Measurements from ENCODE around the gene OPCML. TPM values are rescaled to one million over a fixed set of nuclear protein-coding genes. Genes with fewer than 3 reads are reported as not detected.

The OPCML gene
- polyA plus RNA-seq, 1 donor (not counting 4 experiments of a cell fraction or from before 2014, with no cell fraction given): 0.04 TPM

DNA sequence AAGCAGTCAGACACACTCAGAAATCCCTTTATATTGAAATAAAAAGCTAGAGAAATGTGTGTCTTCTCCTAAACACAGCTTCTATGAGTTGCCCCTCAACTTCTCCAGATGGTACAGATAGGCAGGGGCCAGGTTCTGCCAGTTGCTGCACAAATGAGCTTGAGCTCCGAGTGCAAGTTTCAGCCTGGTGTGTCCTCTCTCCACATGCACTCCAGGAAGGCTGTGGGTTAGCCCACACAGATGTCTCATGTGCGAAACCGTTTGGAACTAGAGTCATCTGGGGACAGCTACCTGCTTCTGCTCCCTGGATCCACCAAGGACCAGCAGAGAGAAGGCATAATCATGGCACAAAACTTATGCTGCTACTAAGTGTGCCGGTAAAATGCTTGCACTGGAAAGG lies 812.6 kb downstream of the OPCML start:
- H3K9me1 ChIP-seq (ENCODE audit: control insufficient read depth, extremely low read depth, insufficient read depth, low read length): no peaks in the 10 kb centered on the region
- TF ChIP-seq CTCF (optimal IDR thresholded peaks at IDR 0.05 in 1 of 3, IDR thresholded peaks at IDR 0.05 in 1 of 3, conservative IDR thresholded peaks at IDR 0.05 in 1 of 3; ENCODE audit: extremely low read depth in 1 of 3, insufficient read depth in 2 of 3, low read length in 3 of 3) (no peak), EZH2 (IDR thresholded peaks at IDR 0.05; ENCODE audit: low read length) (no peak)
- no peak overlapping the region for H3K9ac ChIP-seq (ENCODE audit: control insufficient read depth, extremely low read depth, insufficient read depth, low read length)
- H3K27ac ChIP-seq (ENCODE audit: control insufficient read depth, insufficient read depth, low read length): no peak overlapping the region
- H3K4me2 ChIP-seq (ENCODE audit: control insufficient read depth, extremely low read depth, insufficient read depth, low read depth, low read length): no peak overlapping the region
- no peaks in the 10 kb centered on the region for H3K27me3 ChIP-seq (ENCODE audit: control insufficient read depth, extremely low read depth, insufficient read depth, low read length)
- H3K9me3 ChIP-seq (ENCODE audit: control insufficient read depth, low read depth, low read length): peaks cover 4% of the 10 kb centered on the region
- FAIRE-seq (no peak), DNase-seq (ENCODE audit: low read depth, low spot score) (no peak)
- dilution Hi-C loops (cut with MboI; ENCODE audit: extremely low pct_ligation_motif_present, low sequenced_read_pairs): no loop called here
- no peaks in the 10 kb centered on the region for H3K79me2 ChIP-seq (ENCODE audit: control insufficient read depth, insufficient read depth, low read length)
- no peaks in the 10 kb centered on the region for H3K36me3 ChIP-seq (ENCODE audit: control insufficient read depth in 2 of 2, extremely low read depth in 1 of 2, insufficient read depth in 2 of 2, low read length in 2 of 2)
- H2AFZ ChIP-seq (ENCODE audit: control insufficient read depth, low read length): no peak overlapping the region
- H3K4me1 ChIP-seq (ENCODE audit: control insufficient read depth, extremely low read depth, insufficient read depth, low read length): no peaks in the 10 kb centered on the region
- no peaks in the 10 kb centered on the region for H4K20me1 ChIP-seq (ENCODE audit: control insufficient read depth, extremely low read depth, insufficient read depth, low read length)
- no peak overlapping the region for H3K4me3 ChIP-seq (ENCODE audit: control insufficient read depth in 2 of 3, extremely low read depth in 1 of 3, insufficient read depth in 2 of 3, low read depth in 1 of 3, low read length in 3 of 3)

- Histone ChIP-seq H3K9me3 (ENCODE audit: control insufficient read depth, low read depth, low read length) (peaks cover 4% of the 10 kb centered on the region), H3K4me2 (ENCODE audit: control insufficient read depth, extremely low read depth, insufficient read depth, low read depth, low read length) (no peak overlapping the region), H3K9me1 (ENCODE audit: control insufficient read depth, extremely low read depth, insufficient read depth, low read length) (no peaks in the 10 kb centered on the region), H3K27ac (ENCODE audit: control insufficient read depth, insufficient read depth, low read length) (no peak overlapping the region), H4K20me1 (ENCODE audit: control insufficient read depth, extremely low read depth, insufficient read depth, low read length) (no peaks in the 10 kb centered on the region), H3K4me1 (ENCODE audit: control insufficient read depth, extremely low read depth, insufficient read depth, low read length) (no peaks in the 10 kb centered on the region), H3K79me2 (ENCODE audit: control insufficient read depth, insufficient read depth, low read length) (no peaks in the 10 kb centered on the region), H3K9ac (ENCODE audit: control insufficient read depth, extremely low read depth, insufficient read depth, low read length) (no peak overlapping the region), H3K27me3 (ENCODE audit: control insufficient read depth, extremely low read depth, insufficient read depth, low read length) (no peaks in the 10 kb centered on the region), H3K36me3 (ENCODE audit: control insufficient read depth in 2 of 2, extremely low read depth in 1 of 2, insufficient read depth in 2 of 2, low read length in 2 of 2) (no peaks in the 10 kb centered on the region), H2AFZ (ENCODE audit: control insufficient read depth, low read length) (no peak overlapping the region), H3K4me3 (ENCODE audit: control insufficient read depth in 2 of 3, extremely low read depth in 1 of 3, insufficient read depth in 2 of 3, low read depth in 1 of 3, low read length in 3 of 3) (no peak overlapping the region)
- DNase-seq (ENCODE audit: low read depth, low spot score) (no peak), FAIRE-seq (no peak)
- dilution Hi-C loops (cut with MboI; ENCODE audit: extremely low pct_ligation_motif_present, low sequenced_read_pairs): no loop called here
- TF ChIP-seq CTCF (optimal IDR thresholded peaks at IDR 0.05 in 1 of 3, IDR thresholded peaks at IDR 0.05 in 1 of 3, conservative IDR thresholded peaks at IDR 0.05 in 1 of 3; ENCODE audit: extremely low read depth in 1 of 3, insufficient read depth in 2 of 3, low read length in 3 of 3) (no peak), EZH2 (IDR thresholded peaks at IDR 0.05; ENCODE audit: low read length) (no peak)
Observed at GRCh38 chr11:132718711-132719671, 813.3 kb downstream of the OPCML start.

All from keratinocyte (primary cell).